Psoas muscle (tissue), 8 donors: Measurements from ENCODE around the gene BBS9. TPM values are rescaled to one million over a fixed set of nuclear protein-coding genes. Genes with fewer than 3 reads are reported as not detected.
"Not testable (repeated sequence)": the region's sequence is repeated elsewhere in the genome, so short reads cannot be mapped to it uniquely, and the experiment has no call there.

Experiments used
- ATAC-seq, 4 donors: fragments of 200-7000 bp; cut with Tn5 transposase; one replicate each; pipeline ENCODE4 v1.9.1; 2020; ENCODE audit warnings: moderate library complexity in 3 of 4, mild to moderate bottlenecking in 2 of 4
- DNase-seq, 2 donors: peaks; one replicate each; pipeline ENCODE4 v3.0.0-alpha.2; 2020
- H3K27ac ChIP-seq: fragments of 200-600 bp; one replicate; pipeline ENCODE4 v1.8.0; 2022
- H3K27me3 ChIP-seq, 3 donors: fragments of 200-600 bp in 1 of 3; one replicate each; pipeline versions ENCODE4 v1.6.1 to v1.8.0; 2013 to 2022; ENCODE audit warnings: low read length in 2 of 3, mild to moderate bottlenecking in 2 of 3, moderate library complexity in 1 of 3; ENCODE audit not compliant: insufficient read depth in 3 of 3
- H3K36me3 ChIP-seq, 2 donors: fragments of 200-600 bp in 1 of 2; one replicate each; pipeline versions ENCODE4 v1.6.1 to v1.8.0; 2013 to 2022; ENCODE audit warnings: low read depth in 1 of 2, mild to moderate bottlenecking in 1 of 2, moderate library complexity in 1 of 2; ENCODE audit not compliant: insufficient read depth in 1 of 2
- H3K4me1 ChIP-seq: fragments of 200-600 bp; one replicate; pipeline ENCODE4 v1.8.0; 2022
- H3K4me3 ChIP-seq: fragments of 200-600 bp; one replicate; pipeline ENCODE4 v1.8.0; 2022; ENCODE audit warnings: mild to moderate bottlenecking
- H3K9me3 ChIP-seq: fragments of 200-600 bp; one replicate; pipeline ENCODE4 v1.8.0; 2022
- CTCF ChIP-seq: fragments of 200-600 bp; IDR thresholded peaks from one replicate; pipeline ENCODE4 v1.8.0; 2022; ENCODE audit warnings: antibody characterized with exemption
- WGBS, 3 donors: extraction: QIAGEN DNeasy Blood & Tissue Kit; methylation state at CpG; one replicate each; pipeline versions ENCODE4 v1.1.6 to v1.1.7; 2013; 5-methylcytosine and 5-hydroxymethylcytosine counted together
- intact Hi-C, 2 donors: fragments of 100-400 bp; cut with DNase I; formaldehyde crosslinking; loops; one replicate each; pipeline versions ENCODE4 v1.11.0 to v1.14.2; 2022
- polyA plus RNA-seq, 3 donors: library from polyadenylated mRNA; stranded (reverse); fragments of 200-250 nt; gene quantifications; one replicate each; pipeline ENCODE4 v1.2.3, GENCODE V29; 2013
- total RNA-seq, 4 donors: library from RNA; stranded (reverse); fragmentation: NEBNext Ultra II Directional in 2 of 4; extraction: Animal tissue kit (Norgen Biotek cat#: 25700) in 2 of 4; gene quantifications; one replicate each; pipeline versions ENCODE4 v1.2.1 to v1.2.4, GENCODE V29; 2021 to 2023
- donor health status: healthy with polysubstance abuse.
- donor health status: DM: no; HTN: no; CAD: no; lungs with moderate emphysema.
- donor health status: Bipolar disorder and iron deficiency.
- donor health status: healthy.
- donor health status: DM: yes; HTN: yes; CAD: no.
- donor health status: DM: no; HTN: no; CAD: no.
- donor health status: DM: no; HTN: no; CAD: no.
- donor health status: DM: yes; HTN: yes; CAD: no.

BBS9 gene
- total and polyA plus RNA-seq, 7 donors = 2.7 to 7.3 (median 4.1) TPM

GRCh38 chr7:33509206-33509605 lies 379.8 kb downstream of the BBS9 start:
- no peaks in the 10 kb centered on the region for H3K27me3 ChIP-seq
- H3K36me3 ChIP-seq = peaks cover 0 to 5% of the 10 kb centered on the region in 2 donors
- WGBS, 3 donors = 93 to 96% (median 94%) methylated on average over 3 of the region's 3 CpGs
- H3K9me3 ChIP-seq = no peaks in the 10 kb centered on the region
- H3K27ac ChIP-seq = no peak overlapping the region
- ATAC-seq = no peak
- H3K4me3 ChIP-seq = no peak overlapping the region
- intact Hi-C loops = no loop called here
- no peak for DNase-seq
- no peak for TF ChIP-seq CTCF
- H3K4me1 ChIP-seq = no peaks in the 10 kb centered on the region

- H3K27ac ChIP-seq = no peak overlapping the region
- TF ChIP-seq CTCF = no peak
- H3K9me3 ChIP-seq = no peaks in the 10 kb centered on the region
- H3K36me3 ChIP-seq = peaks cover 0 to 5% of the 10 kb centered on the region in 2 donors
- H3K4me3 ChIP-seq = no peak overlapping the region
- H3K4me1 ChIP-seq = no peaks in the 10 kb centered on the region
- intact Hi-C loops = no loop called here
- ATAC-seq (no peak), DNase-seq (no peak)
- WGBS, 3 donors = 57 to 67% (median 66%) methylated on average over 3 of the region's 3 CpGs
- no peaks in the 10 kb centered on the region for H3K27me3 ChIP-seq
Measured at GRCh38 chr7:33511778-33512177, 382.4 kb downstream of the BBS9 start.

GRCh38 chr7:33516568-33516967 lies 387.2 kb downstream of the BBS9 start:
- no peak for ATAC-seq

GRCh38 chr7:33517191-33517590 lies 387.8 kb downstream of the BBS9 start:
- no peak overlapping the region for H3K4me3 ChIP-seq
- intact Hi-C loops = no loop called here
- no peaks in the 10 kb centered on the region for H3K36me3 ChIP-seq
- no peak overlapping the region for H3K27ac ChIP-seq
- no peaks in the 10 kb centered on the region for H3K9me3 ChIP-seq
- no peaks in the 10 kb centered on the region for H3K27me3 ChIP-seq
- 97 to 99% (median 98%) methylated on average over 2 of the region's 2 CpGs for WGBS, 3 donors
- ATAC-seq (no peak), DNase-seq (no peak)
- H3K4me1 ChIP-seq = no peaks in the 10 kb centered on the region
- no peak for TF ChIP-seq CTCF

More at GRCh38 chr7:33516568-33516967, 387.2 kb downstream of the BBS9 start:
- 86 to 90% (median 90%) methylated on average over 1 of the region's 1 CpG for WGBS, 3 donors
- Histone ChIP-seq H3K9me3 (no peaks in the 10 kb centered on the region), H3K4me1 (no peaks in the 10 kb centered on the region), H3K4me3 (no peak overlapping the region), H3K27ac (no peak overlapping the region), H3K27me3 (no peaks in the 10 kb centered on the region), H3K36me3 (no peaks in the 10 kb centered on the region)
- DNase-seq = no peak
- TF ChIP-seq CTCF = no peak
- intact Hi-C loops = no loop called here

GRCh38 chr7:33527008-33527407 lies 397.6 kb downstream of the BBS9 start:
- not testable (repeated sequence) for DNase-seq, ATAC-seq

GRCh38 chr7:33527613-33528012 lies 398.2 kb downstream of the BBS9 start:
- DNase-seq, H3K4me1 ChIP-seq, ATAC-seq, H3K36me3 ChIP-seq, intact Hi-C loops, H3K9me3 ChIP-seq, H3K27ac ChIP-seq, H3K27me3 ChIP-seq, H3K4me3 ChIP-seq: not testable (repeated sequence)
- WGBS, 3 donors = 85 to 94% (median 91%) methylated on average over 7 to 9 of the region's 10 CpGs

More at GRCh38 chr7:33527008-33527407, 397.6 kb downstream of the BBS9 start:
- WGBS, 3 donors = 60 to 80% (median 71%) methylated on average over 3 to 9 of the region's 9 CpGs
- H3K9me3 ChIP-seq, H3K27ac ChIP-seq, H3K4me3 ChIP-seq, H3K27me3 ChIP-seq, H3K4me1 ChIP-seq, H3K36me3 ChIP-seq, intact Hi-C loops: not testable (repeated sequence)
